GM21367 (cell line): Measurements from ENCODE around the gene NRCAM.
A peak's percentile ranks its signal among the peaks of the same experiment; 100 is the strongest.

Experiments
- ATAC-seq: cut with Tn5 transposase; IDR thresholded peaks from one replicate; pipeline ENCODE4 v1.9.1; 2021; ENCODE audit not compliant: unreplicated experiment

NRCAM gene

GRCh38 chr7:108140671-108141070, 315.6 kb downstream of the NRCAM start:
- no peak for ATAC-seq

- no peak for ATAC-seq
Measured at GRCh38 chr7:108138911-108139310, 317.3 kb downstream of the NRCAM start.

DNA sequence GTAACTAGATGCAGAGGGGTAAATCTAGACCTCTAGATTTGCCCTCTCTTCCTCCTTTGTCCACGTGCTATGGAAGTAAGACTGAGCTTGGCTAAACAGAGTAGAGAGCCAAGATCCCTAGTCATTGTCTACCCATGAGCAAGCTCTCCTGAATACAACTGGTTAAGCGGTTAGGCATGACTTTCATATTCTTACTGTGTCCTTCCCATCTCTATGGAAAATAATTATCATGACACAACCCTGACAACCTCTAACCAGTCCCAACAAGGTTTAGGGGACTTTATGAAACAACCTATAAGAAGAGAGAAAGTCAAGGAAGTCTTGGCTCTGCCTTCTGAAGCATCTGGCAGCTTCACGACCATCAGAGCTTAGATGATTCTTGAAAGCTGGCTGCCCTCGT, 318.2 kb downstream of the NRCAM start:
- no peak for ATAC-seq

- no peak for ATAC-seq
Measured at GRCh38 chr7:108137040-108137439, 319.2 kb downstream of the NRCAM start.

GRCh38 chr7:108136191-108136688, 320.0 kb downstream of the NRCAM start:
- peak; percentile 25 for ATAC-seq

GRCh38 chr7:108135446-108136190, 320.6 kb downstream of the NRCAM start:
- ATAC-seq: peak; percentile 96

DNA sequence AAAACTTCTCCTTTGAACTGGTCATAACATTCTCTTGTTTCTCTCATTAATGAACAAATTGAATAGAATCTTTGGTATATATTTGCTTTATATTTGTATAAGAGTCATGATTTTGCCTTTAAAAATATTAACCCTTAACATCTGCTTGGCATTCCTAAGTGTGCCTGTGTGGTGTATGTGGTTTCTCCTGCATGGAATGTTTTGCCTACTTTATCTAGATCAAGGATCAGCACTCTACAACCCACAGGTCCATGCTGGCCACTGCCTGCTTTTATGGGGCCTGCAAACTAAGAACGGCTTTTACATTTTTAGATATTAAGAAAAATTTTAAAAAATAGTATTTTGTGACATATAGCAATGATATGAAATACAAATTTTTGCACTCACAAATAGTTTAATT, 321.8 kb downstream of the NRCAM start:
- no peak for ATAC-seq

- no peak for ATAC-seq
Measured at GRCh38 chr7:108132551-108133265, 323.5 kb downstream of the NRCAM start.

GRCh38 chr7:108130261-108130660, 326.0 kb downstream of the NRCAM start, which contains the start of gene LAMB4:
LAMB4 (minus strand) TSS chr7:108130361; CDS start chr7:108123164, 7,197 bp downstream.
- no peak for ATAC-seq

DNA sequence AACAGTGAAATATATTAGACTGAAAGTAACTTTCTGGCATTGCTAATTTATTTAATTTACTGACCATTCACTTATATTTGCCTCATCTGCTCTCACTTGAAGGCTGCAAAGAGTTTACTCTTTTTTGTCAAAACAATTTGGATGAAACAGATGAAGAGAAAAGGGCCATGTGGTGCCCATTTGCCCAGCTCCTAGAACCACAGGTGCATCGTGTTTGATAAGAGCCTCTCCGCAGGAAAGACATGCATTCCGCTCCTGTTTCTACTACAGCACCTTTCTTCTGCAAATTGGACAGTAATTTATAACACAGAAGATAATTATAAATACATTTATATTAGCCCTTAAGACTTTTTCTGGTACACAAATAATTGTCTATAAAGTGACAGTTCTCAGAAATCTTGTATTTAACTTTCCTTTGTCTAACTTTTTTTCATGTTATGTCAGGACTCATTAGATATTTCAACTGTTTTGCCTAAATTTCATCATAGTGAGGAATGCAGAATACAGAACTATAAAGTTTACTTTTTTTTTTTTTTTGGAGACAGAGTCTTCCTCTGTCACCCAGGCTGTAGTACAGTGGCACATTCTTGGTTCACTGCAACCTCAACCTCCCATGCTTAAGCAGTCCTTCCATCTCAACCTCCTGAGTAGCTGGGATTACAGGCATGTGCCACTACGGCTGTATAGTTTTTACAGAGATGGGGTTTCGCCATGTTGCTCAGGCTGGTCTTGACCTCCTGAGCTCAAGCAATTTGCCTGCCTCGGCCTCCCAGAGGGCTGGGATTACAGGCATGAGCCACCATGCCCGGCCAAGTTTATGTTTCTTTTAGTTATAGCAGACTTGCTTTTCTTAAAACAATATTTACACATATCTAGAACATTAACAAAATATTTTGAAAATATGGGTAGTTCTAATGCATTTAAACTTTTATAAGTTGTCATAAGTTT, 326.9 kb downstream of the NRCAM start:
- ATAC-seq: no peak

- no peak for ATAC-seq
Measured at GRCh38 chr7:108128514-108128913, 327.7 kb downstream of the NRCAM start.

DNA sequence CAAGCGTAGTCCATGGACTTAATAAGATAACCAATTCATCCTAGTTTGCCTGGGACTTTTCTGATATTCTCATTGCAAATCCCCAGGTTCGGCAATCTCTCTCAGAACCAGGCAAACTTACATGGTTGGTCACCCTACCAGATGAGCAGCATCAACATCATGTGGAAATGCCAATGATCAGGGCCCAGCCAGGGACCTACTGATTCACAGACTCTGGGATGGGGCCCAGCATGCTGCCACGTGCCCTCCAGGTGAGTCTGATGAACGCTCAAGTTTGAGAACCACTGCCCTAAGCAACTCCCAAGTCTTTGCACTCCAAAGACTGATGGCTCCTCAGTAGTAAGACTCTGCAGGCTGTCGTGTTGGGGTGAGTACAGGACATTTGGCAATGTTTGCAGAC, 328.8 kb downstream of the NRCAM start:
- ATAC-seq: no peak

DNA sequence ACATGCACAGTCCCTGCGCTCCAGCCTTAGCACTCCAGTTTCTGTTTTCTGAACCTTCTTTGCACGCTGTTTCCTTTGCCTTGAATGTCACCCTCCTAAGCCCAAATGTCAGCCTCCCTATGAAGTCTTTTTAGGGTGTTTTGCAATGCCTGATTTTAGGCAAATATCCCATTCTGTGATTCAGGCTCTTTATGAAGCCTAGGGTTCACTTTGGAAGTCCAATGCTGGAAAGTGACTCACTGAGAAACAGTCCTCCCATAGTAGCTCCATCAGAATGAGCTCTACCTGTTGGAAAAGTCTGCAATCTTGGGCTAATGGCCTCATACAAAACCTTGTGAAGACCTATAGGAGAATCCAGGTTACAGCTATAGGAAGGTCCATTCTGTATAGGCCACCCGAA, 331.4 kb downstream of the NRCAM start:
- ATAC-seq: no peak

GRCh38 chr7:108122181-108122580, 334.1 kb downstream of the NRCAM start:
- ATAC-seq: no peak

DNA sequence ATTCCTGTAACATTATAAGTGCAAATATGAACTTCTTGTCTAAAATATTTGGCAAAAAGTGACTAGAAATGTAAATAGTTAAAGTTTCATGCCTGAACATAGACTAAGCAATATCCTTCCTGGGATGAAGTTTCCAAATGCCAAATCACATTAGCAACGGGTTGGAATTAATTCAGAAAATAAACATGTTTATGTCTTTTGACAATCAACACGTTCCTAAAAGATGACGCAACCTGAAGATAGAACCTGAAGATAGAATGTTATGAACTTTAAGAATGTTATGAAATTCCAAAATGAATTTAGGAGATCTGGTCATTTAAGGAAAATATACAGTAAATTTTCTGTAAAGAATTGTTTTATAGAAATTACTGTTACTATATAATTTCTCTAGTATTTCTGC, 335.3 kb downstream of the NRCAM start:
- ATAC-seq: no peak

GRCh38 chr7:108120196-108120595, 336.0 kb downstream of the NRCAM start:
- no peak for ATAC-seq

DNA sequence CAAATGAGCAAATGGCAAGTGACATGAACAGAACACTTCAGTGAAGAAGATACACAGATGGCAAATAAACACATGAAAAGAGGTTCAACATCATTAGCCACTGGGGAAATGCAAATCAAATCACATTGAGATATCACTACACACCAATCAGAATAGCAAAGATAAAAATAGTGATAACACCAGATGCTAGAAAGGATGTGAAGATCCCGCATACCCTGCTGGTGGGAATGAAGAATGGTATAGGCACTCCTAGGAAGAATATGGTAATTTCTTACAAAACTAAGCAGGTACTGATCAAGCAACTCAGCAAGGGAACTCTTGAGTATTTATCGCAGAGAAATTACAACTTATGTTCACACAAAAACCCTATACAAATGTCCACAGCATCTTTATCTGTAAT, 337.3 kb downstream of the NRCAM start:
- ATAC-seq: no peak

DNA sequence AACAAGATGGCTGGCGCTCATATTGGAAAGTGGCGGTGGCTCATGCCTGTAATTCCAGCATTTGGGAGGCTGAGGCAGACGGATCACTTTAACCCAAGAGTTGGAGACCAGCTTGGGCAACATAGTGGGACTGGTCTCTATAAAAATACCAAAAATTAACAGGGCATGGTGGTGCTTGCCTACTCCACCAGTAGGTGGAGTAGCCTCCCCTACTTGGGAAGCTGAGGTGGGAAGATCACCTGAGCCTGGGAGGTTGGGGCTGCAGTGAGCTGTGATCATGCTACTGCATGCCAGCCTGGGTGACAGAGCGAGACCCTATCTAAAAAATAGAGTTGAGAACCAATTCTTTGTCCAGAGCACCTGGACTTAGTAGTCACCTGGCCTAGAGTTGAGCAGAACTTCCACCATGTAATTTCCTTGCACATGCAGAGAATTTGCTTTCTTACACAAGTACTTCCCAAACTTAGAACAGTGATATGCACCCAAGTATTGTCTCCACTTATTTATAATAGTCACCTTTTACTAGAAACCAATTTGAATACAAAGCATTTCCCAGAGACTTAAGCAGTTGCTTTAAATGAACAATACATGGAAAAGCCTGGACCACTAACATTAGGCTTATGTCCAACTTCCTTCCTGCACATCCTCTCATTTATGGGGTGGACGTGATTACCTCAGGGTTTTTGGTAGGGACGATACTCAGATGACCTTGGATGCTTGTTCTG, 342.0 kb downstream of the NRCAM start:
- peak; percentile 77 for ATAC-seq

GRCh38 chr7:108112683-108113082, 343.6 kb downstream of the NRCAM start:
- ATAC-seq: no peak

GRCh38 chr7:108109221-108109908, 346.9 kb downstream of the NRCAM start:
- ATAC-seq: peak; percentile 71
